Activated B cell treated with CpG ODN at 0.5 μM for 24 hours (primary cell): Measurements from ENCODE around the gene GRIK3. TPM values are rescaled to one million over a fixed set of nuclear protein-coding genes. Genes with fewer than 3 reads are reported as not detected.

Experiments used
- ATAC-seq: fragments of 200-7000 bp; cut with Tn5 transposase; one replicate; pipeline ENCODE4 v1.10.0; 2021; ENCODE audit warnings: low read depth, mild to moderate bottlenecking, moderate library complexity
- CTCF ChIA-PET: fragments of 350-600 bp; sonication (Branson Sonifier 250); formaldehyde crosslinking; loops from one replicate; lab custom pipeline; 2021; ENCODE audit warnings: antibody characterized with exemption; lab: Charles Lee
- POLR2A ChIA-PET: fragments of 350-600 bp; sonication (Branson Sonifier 250); formaldehyde crosslinking; loops from one replicate; lab custom pipeline; 2021; ENCODE audit warnings: antibody characterized with exemption; lab: Charles Lee
- DNase-seq: peaks from one replicate; pipeline ENCODE4 v3.0.0; 2022
- H3K27ac Mint-ChIP-seq: one replicate; pipeline ENCODE4 v1.8.0; 2020; ENCODE audit warnings: mixed read lengths
- H3K27me3 Mint-ChIP-seq: one replicate; pipeline ENCODE4 v1.8.0; 2021; ENCODE audit warnings: mixed read lengths
- H3K36me3 Mint-ChIP-seq: one replicate; pipeline ENCODE4 v1.8.0; 2021; ENCODE audit warnings: low read depth, mixed read lengths
- H3K4me1 Mint-ChIP-seq: one replicate; pipeline ENCODE4 v1.8.0; 2021; ENCODE audit warnings: mixed read lengths
- H3K4me3 Mint-ChIP-seq: one replicate; pipeline ENCODE4 v1.8.0; 2020; ENCODE audit warnings: mild to moderate bottlenecking, mixed read lengths
- H3K9me3 Mint-ChIP-seq: one replicate; pipeline ENCODE4 v1.8.0; 2020; ENCODE audit warnings: mixed read lengths
- CTCF ChIP-seq: fragments of 200-600 bp; IDR thresholded peaks from one replicate; pipeline ENCODE4 v1.8.0; 2022; ENCODE audit warnings: antibody characterized with exemption, mild to moderate bottlenecking
- intact Hi-C: fragments of 100-400 bp; cut with micrococcal nuclease; formaldehyde crosslinking; loops from one replicate; pipeline ENCODE4 v1.15.1; 2024
- total RNA-seq: library from RNA; stranded (reverse); gene quantifications from 2 replicates; pipeline ENCODE4 v1.2.3, GENCODE V29; 2022

GRIK3 gene
- total RNA-seq, 1 donor from 2014 or later = 0.35 TPM

- H3K9me3 Mint-ChIP-seq = no peaks in the 10 kb centered on the region
- no peak overlapping the region for H3K27ac Mint-ChIP-seq
- DNase-seq (no peak), ATAC-seq (no peak)
- H3K4me1 Mint-ChIP-seq = peaks cover 2% of the 10 kb centered on the region
- no peak overlapping the region for H3K4me3 Mint-ChIP-seq
- H3K36me3 Mint-ChIP-seq = no peaks in the 10 kb centered on the region
- ChIA-PET CTCF (no interaction called here), POLR2A (no interaction called here)
- peaks cover 11% of the 10 kb centered on the region for H3K27me3 Mint-ChIP-seq
- TF ChIP-seq CTCF = no peak
- intact Hi-C loops = no loop called here
These were observed 83.0 kb downstream of the GRIK3 start for GRCh38 chr1:36951292-36951750.

DNA sequence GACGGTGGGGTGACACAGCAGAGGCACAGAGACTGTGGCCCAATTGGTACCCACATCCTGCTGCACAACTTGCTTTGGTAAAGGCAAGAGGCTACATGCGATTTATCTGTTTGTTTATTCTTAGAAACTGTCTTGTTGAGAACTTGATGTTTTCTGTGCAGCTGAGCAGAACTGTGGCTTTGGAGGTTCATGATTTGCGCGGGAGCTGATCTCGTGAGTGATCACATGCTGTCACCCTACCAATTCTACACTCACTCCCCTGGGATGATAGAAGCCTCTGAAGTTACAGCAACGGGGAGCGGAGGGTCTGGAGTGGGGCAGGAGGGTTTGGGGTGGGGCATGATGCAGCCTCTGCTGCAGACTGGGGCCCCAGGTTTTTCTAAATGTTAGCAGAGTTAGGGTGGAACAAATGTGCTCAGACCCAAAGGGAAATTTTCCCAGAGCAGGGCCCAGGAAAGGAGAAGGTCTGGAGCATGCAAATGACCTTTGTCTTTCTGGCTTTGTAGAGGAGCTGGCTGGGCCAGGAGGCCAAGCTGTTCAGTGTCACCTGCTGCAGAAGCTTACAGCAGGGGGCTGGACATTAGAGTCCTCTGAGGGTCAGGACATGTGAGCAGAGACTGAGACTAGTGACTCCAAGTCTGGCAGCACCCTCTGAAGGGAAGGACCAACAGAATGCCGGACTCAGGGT, 83.6 kb downstream of the GRIK3 start:
- no peak overlapping the region for H3K4me3 Mint-ChIP-seq
- no peak overlapping the region for H3K27ac Mint-ChIP-seq
- H3K9me3 Mint-ChIP-seq = no peaks in the 10 kb centered on the region
- H3K36me3 Mint-ChIP-seq = no peaks in the 10 kb centered on the region
- peaks cover 2% of the 10 kb centered on the region for H3K4me1 Mint-ChIP-seq
- no peak for TF ChIP-seq CTCF
- peaks cover 11% of the 10 kb centered on the region for H3K27me3 Mint-ChIP-seq
- intact Hi-C loops = no loop called here
- no peak for ATAC-seq
- ChIA-PET POLR2A (no interaction called here), CTCF (no interaction called here)
- no peak for DNase-seq

DNA sequence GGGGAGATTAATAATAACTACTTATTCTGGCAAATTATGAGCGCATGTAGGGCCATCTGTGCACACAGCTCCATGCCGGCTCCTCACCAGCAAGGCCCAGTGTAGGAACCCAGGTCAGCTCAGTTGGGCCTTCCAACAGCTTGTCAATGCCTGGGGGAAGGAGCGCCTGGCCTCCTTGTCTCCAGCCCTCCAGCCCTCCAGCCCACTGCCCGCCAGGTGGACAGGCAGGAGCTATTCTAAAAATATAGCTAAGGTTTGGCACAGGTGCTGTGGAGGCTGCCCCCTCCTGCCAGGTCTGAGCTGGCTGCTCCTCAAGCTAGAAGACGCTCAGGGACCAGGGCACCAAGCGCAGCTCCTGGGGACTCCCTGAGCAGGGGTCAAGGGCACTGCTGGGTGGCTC, 85.7 kb downstream of the GRIK3 start:
- ATAC-seq (no peak), DNase-seq (no peak)
- H3K9me3 Mint-ChIP-seq = no peaks in the 10 kb centered on the region
- H3K36me3 Mint-ChIP-seq = no peaks in the 10 kb centered on the region
- peaks cover 11% of the 10 kb centered on the region for H3K27me3 Mint-ChIP-seq
- TF ChIP-seq CTCF = no peak
- ChIA-PET POLR2A (no interaction called here), CTCF (no interaction called here)
- H3K4me3 Mint-ChIP-seq = no peak overlapping the region
- intact Hi-C loops = no loop called here
- no peak overlapping the region for H3K27ac Mint-ChIP-seq
- H3K4me1 Mint-ChIP-seq = peaks cover 2% of the 10 kb centered on the region

GRCh38 chr1:36948147-36948546, 86.2 kb downstream of the GRIK3 start:
- H3K9me3 Mint-ChIP-seq = no peaks in the 10 kb centered on the region
- H3K27me3 Mint-ChIP-seq = peaks cover 8% of the 10 kb centered on the region
- peaks cover 2% of the 10 kb centered on the region for H3K4me1 Mint-ChIP-seq
- ATAC-seq (no peak), DNase-seq (no peak)
- H3K36me3 Mint-ChIP-seq = no peaks in the 10 kb centered on the region
- POLR2A ChIA-PET = no interaction called here
- CTCF ChIA-PET = no interaction called here
- H3K27ac Mint-ChIP-seq = no peak overlapping the region
- intact Hi-C loops = no loop called here
- no peak for TF ChIP-seq CTCF
- H3K4me3 Mint-ChIP-seq = no peak overlapping the region

DNA sequence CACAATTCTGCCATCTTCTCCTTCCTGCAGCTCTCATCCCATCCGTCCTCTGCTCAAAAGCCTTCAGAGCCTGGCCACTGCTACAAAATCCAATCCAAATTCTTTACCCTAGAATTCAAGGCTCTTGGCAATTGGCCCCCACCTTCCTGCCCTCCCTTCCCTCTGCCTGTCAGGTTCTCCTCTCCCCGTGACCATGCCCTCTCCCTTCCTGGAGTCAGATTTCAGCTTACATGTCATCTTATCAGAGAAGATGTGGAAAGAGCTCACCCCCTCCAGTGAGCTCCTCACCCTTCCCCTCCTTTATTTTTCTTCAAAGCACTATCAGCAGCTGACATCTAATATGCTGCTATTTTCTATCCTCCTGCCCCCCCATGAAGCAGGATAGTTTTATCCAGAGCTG, 86.9 kb downstream of the GRIK3 start:
- intact Hi-C loops = no loop called here
- ATAC-seq = no peak

More for the DNA sequence above, 86.9 kb downstream of the GRIK3 start:
- no peak for TF ChIP-seq CTCF
- Mint-ChIP-seq H3K9me3 (no peaks in the 10 kb centered on the region), H3K4me3 (no peak overlapping the region), H3K4me1 (peaks cover 2% of the 10 kb centered on the region), H3K27ac (no peak overlapping the region), H3K27me3 (peaks cover 8% of the 10 kb centered on the region), H3K36me3 (no peaks in the 10 kb centered on the region)
- DNase-seq = no peak
- POLR2A ChIA-PET = no interaction called here
- CTCF ChIA-PET = no interaction called here
